Coronary artery (tissue), 2 donors: ENCODE results near the gene CCDC47.
"Not testable (repeated sequence)": the region's sequence is repeated elsewhere in the genome, so short reads cannot be mapped to it uniquely, and the experiment has no call there.

ENCODE experiments used
- DNase-seq: peaks from one replicate; pipeline ENCODE4 v3.0.0-alpha.2; 2017; ENCODE audit warnings: low spot score
- H3K27ac ChIP-seq, 2 donors: fragments of 200-600 bp; sonication (generic); one replicate each; pipeline ENCODE4 v1.5.1; 2016 to 2019
- H3K4me3 ChIP-seq: fragments of 200-600 bp; sonication (generic); 2 replicates; pipeline ENCODE4 v1.5.1; 2016; ENCODE audit warnings: mild to moderate bottlenecking, moderate library complexity
- TF ChIP-seq, protein P1 (sequence below): fragments of 200-600 bp; sonication (generic); IDR thresholded peaks from one replicate; pipeline ENCODE4 v1.5.1; 2019; ENCODE audit warnings: antibody characterized with exemption

Gene CCDC47

DNA sequence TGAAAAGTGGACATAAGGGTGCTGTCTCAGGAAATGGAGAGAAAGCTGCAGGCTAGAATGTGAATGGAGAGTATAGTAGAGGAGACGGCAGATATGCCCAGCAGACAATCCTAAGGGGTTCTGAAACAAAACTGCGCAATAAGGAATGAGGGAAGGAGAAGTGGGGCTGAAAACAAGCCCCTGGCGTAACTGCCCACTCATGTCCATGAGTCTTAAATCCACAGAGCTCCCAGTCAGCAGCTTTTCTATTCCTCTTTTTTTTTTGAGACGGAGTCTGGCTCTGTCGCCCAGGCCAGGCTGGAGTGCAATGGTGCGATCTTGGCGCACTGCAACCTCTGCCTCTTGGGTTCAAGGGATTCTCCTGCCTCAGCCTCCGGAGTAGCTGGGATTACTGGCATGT lies 37.7 kb downstream of the CCDC47 start:
- H3K27ac ChIP-seq = no peak overlapping the region
- DNase-seq = no peak
- TF ChIP-seq, protein P1, sequence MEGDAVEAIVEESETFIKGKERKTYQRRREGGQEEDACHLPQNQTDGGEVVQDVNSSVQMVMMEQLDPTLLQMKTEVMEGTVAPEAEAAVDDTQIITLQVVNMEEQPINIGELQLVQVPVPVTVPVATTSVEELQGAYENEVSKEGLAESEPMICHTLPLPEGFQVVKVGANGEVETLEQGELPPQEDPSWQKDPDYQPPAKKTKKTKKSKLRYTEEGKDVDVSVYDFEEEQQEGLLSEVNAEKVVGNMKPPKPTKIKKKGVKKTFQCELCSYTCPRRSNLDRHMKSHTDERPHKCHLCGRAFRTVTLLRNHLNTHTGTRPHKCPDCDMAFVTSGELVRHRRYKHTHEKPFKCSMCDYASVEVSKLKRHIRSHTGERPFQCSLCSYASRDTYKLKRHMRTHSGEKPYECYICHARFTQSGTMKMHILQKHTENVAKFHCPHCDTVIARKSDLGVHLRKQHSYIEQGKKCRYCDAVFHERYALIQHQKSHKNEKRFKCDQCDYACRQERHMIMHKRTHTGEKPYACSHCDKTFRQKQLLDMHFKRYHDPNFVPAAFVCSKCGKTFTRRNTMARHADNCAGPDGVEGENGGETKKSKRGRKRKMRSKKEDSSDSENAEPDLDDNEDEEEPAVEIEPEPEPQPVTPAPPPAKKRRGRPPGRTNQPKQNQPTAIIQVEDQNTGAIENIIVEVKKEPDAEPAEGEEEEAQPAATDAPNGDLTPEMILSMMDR = no peak
- H3K4me3 ChIP-seq = no peak overlapping the region

DNA sequence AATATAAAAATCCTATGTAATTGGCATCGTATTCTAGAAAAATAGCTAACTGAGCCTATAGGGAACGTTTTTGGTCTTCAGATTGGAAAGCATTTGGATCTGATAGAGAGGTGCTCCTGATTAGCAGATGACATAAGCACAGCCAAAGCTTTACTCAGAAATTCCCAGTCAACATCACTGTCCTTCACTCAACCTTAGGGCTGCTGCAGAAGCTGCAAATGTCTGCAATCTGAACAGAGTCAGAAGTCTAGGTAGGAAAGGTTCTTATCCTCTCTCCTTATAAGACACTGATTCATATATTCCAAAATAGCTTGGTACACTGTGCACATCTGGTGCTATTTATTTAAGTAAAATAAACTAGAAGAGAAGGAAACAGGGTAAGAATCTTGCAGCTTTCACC lies 51.0 kb downstream of the CCDC47 start:
- no peak overlapping the region for H3K27ac ChIP-seq
- TF ChIP-seq, protein P1 = no peak
- H3K4me3 ChIP-seq = no peak overlapping the region
- no peak for DNase-seq

DNA sequence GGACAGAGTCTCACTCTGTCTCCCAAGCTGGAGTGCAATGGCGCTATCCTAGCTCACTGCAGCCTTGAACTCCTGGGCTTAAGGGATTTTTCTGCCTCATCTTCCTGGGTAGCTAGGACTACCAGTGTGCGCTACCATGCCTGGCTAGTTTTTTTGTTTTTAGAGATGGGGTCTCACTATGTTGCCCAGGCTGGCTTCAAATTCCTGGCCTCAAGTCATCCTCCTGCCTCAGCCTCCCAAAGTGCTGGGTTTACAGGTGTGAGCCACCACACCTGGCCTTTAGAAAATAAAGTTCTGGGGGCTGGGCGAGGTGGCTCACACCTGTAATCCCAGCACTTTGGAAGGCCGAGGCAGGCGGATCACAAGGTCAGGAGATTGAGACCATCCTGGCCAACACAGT lies 53.2 kb downstream of the CCDC47 start:
- H3K27ac ChIP-seq, DNase-seq, H3K4me3 ChIP-seq: not testable (repeated sequence)

DNA sequence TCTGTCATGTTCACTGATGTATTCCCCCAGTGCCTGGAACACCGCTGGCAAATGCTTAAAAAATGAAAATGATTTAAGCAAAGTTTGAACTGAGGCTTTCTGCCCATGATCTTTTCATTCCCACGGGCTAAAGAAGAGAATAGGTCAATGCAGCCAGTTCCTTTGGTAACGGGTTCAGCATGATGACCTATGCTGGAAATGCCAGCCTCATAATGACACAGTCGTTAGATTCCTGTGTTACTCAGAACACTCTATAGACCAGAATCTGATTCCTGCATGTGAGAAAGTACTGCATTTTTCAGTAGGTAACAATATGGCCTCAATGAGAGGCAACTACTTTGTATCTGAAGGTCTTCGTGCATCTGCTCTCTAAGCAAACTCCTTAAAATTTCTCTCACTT lies 54.4 kb downstream of the CCDC47 start:
- H3K27ac ChIP-seq = no peak overlapping the region
- no peak for DNase-seq
- TF ChIP-seq, protein P1 = no peak
- H3K4me3 ChIP-seq = no peak overlapping the region

DNA sequence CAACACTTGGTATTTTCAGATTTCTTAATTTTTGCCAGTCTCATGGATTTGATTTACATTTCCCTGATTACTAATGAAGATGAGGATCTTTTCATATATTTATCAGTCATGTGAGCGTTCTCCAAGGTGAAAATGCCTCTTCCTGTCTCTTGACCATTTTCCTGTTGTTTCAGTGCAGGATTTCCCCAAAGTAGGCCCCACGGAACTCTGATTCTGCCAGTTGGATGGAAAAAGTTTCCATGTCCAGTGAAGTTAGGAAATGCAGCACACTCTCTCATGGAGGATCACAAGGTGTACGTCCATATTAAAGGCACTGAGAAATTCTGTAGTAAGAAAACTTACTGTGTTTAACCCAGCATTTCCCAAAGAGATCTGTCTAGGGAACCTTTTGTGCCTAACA lies 57.0 kb downstream of the CCDC47 start:
- TF ChIP-seq, protein P1 = no peak
- Histone ChIP-seq H3K4me3 (no peak overlapping the region), H3K27ac (no peak overlapping the region)
- DNase-seq = no peak

DNA sequence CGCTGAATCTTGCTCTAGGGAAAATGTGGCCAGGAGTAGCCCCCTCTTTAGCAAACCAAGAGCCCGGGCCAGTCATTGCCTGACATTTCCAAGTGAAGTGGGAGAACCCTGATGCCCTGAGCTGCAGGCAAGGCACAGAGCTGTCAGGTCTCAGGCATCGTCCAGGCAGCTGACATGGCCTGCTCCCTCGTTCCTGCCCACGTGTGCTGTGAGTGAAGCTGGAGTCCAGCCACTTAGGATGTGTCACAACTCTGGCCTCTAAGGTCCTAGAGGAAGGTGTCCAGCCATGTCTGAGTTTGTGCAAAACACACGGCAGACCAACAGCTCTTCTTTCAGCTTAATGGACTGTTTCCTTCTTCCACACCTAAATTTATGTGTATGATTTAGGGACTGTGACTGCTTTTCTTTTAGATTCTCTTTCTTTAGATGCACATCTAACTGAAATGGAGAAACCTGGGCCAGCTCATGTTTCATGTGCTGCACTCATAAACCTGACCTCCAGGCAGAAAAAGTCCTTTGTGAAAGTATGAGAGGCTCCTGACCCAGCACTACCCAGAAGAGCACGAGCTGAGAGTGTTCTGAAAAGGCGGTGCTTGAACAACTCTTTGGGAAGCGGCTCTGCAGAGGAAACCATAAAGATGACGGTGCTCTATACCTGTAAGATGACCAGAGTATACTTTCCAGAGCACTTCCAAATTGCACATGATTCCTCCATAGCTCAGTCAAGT lies 58.7 kb downstream of the CCDC47 start:
- TF ChIP-seq, protein P1 = no peak
- DNase-seq = no peak
- Histone ChIP-seq H3K4me3 (no peak overlapping the region), H3K27ac (no peak overlapping the region)

DNA sequence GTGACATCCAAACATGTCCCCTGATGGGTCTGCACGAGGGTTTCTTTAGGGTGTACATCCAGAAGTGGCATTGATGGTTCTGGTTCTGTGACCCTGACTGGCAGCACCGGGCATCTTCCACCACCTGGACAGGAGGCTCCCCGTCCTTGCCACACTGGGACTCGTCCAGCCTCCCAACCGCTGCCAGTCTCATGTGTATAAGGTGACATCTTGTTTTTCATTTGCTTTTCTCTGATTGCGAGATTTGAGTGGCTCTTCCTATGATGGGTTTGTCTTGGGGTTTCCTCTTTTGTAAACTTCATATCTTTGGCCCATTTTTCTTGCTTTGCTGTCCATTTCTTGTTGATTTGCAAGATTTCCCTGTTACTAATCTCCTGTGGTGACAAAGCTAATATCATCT lies 64.3 kb downstream of the CCDC47 start:
- DNase-seq = no peak
- H3K27ac ChIP-seq = no peak overlapping the region

More for the DNA sequence above, 64.3 kb downstream of the CCDC47 start:
- no peak overlapping the region for H3K4me3 ChIP-seq
- TF ChIP-seq, protein P1 = no peak
